Esophagus squamous epithelium (tissue), 5 donors: ENCODE measurements around the gene ST7. TPM values are rescaled to one million over a fixed set of nuclear protein-coding genes. Genes with fewer than 3 reads are reported as not detected.

Experiments
- DNase-seq: peaks from one replicate; lab custom pipeline; 2025; lab: John Stamatoyannopoulos, UW
- H3K27ac ChIP-seq, 4 donors: fragments of 200-600 bp; sonication (generic); one replicate each; pipeline ENCODE4 v1.5.1; 2016 to 2019; ENCODE audit warnings: mild to moderate bottlenecking in 1 of 4
- H3K27me3 ChIP-seq, 4 donors: fragments of 200-600 bp; sonication (generic); 1 replicate in 3 of 4; 2 replicates in 1 of 4; pipeline versions ENCODE4 v1.5.1 to v1.6.0; 2017 to 2021; ENCODE audit warnings: antibody characterized with exemption in 1 of 4
- H3K36me3 ChIP-seq, 3 donors: fragments of 200-600 bp; sonication (generic); one replicate each; pipeline ENCODE4 v1.5.1; 2016 to 2019
- H3K4me1 ChIP-seq, 3 donors: fragments of 200-600 bp; sonication (generic); one replicate each; pipeline ENCODE4 v1.5.1; 2017 to 2019
- H3K4me3 ChIP-seq, 4 donors: fragments of 200-600 bp; sonication (generic); 1 replicate in 3 of 4; 2 replicates in 1 of 4; pipeline ENCODE4 v1.5.1; 2016 to 2019; ENCODE audit warnings: mild to moderate bottlenecking in 2 of 4, moderate library complexity in 1 of 4
- H3K9me3 ChIP-seq, 3 donors: fragments of 200-600 bp; sonication (generic); one replicate each; pipeline ENCODE4 v1.5.1; 2016 to 2019
- POLR2A ChIP-seq, 4 donors: fragments of 450-650 bp; IDR thresholded peaks; one replicate each; pipeline ENCODE4 v1.6.1; 2017; ENCODE audit warnings: antibody characterized with exemption in 4 of 4, mild to moderate bottlenecking in 4 of 4, moderate library complexity in 3 of 4
- WGBS, 2 donors: methylation state at CpG; one replicate each; pipeline ENCODE4 v1.1.5; 2018; 5-methylcytosine and 5-hydroxymethylcytosine counted together
- intact Hi-C: fragments of 100-400 bp; cut with DNase I; formaldehyde crosslinking; loops from one replicate; pipeline ENCODE4 v1.15.0; 2022
- total RNA-seq, 4 donors: library from RNA; depleted of rRNA; stranded (reverse); fragments of >200 nt; gene quantifications; one replicate each; pipeline ENCODE4 v1.1.0, GENCODE V29; 2016
- TF ChIP-seq, protein P1 (sequence below), 6 experiments: fragments of 450-650 bp in 4 of 6; fragments of 200-600 bp in 2 of 6; sonication (generic) in 2 of 6; IDR thresholded peaks; one replicate each; pipeline ENCODE4 v1.5.1; 2016 to 2019; ENCODE audit warnings: antibody characterized with exemption in 6 of 6, mild to moderate bottlenecking in 4 of 6, moderate library complexity in 4 of 6
- donor health status: DM: yes; HTN: yes; CAD: no.

ST7 gene
- total RNA-seq, 4 donors from 2014 or later: 12.9 to 18.0 (median 15.3) TPM

- TF ChIP-seq, protein P1, sequence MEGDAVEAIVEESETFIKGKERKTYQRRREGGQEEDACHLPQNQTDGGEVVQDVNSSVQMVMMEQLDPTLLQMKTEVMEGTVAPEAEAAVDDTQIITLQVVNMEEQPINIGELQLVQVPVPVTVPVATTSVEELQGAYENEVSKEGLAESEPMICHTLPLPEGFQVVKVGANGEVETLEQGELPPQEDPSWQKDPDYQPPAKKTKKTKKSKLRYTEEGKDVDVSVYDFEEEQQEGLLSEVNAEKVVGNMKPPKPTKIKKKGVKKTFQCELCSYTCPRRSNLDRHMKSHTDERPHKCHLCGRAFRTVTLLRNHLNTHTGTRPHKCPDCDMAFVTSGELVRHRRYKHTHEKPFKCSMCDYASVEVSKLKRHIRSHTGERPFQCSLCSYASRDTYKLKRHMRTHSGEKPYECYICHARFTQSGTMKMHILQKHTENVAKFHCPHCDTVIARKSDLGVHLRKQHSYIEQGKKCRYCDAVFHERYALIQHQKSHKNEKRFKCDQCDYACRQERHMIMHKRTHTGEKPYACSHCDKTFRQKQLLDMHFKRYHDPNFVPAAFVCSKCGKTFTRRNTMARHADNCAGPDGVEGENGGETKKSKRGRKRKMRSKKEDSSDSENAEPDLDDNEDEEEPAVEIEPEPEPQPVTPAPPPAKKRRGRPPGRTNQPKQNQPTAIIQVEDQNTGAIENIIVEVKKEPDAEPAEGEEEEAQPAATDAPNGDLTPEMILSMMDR (IDR thresholded peaks at IDR 0.05): no peak
- no peak for TF ChIP-seq POLR2A (IDR thresholded peaks at IDR 0.05)
Measured at GRCh38 chr7:117048114-117048866, 95.0 kb downstream of the ST7 start.

DNA sequence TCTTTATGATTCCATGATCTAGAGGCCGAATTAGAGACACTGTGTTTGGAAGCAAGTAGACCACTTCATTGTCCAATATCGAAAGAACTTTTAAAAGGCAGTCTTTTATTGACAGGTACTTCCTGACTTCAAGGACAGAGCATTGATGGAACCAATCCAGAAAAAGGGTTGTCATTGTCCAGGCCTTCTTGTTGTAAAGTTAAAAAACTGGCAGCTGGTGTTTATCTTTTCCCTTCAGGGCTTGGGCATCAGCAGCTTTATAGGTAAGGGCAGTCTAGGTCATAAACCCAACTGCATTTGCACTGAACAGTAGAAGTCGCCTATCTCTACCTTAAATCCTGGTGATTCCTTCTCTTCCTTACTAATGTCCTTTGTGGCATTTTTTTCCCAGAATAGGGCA, 95.6 kb downstream of the ST7 start:
- Histone ChIP-seq H3K9me3 (no peaks in the 10 kb centered on the region), H3K27me3 (no peaks in the 10 kb centered on the region), H3K4me1 (peaks cover 0 to 19% (median 3%) of the 10 kb centered on the region in 3 donors), H3K4me3 (no peak overlapping the region), H3K27ac (no peak overlapping the region), H3K36me3 (no peaks in the 10 kb centered on the region)
- 83 to 91% methylated on average over 3 of the region's 3 CpGs for WGBS, 2 donors
- no peak for TF ChIP-seq POLR2A (IDR thresholded peaks at IDR 0.05)
- TF ChIP-seq, protein P1 (IDR thresholded peaks at IDR 0.05): no peak
- no peak for DNase-seq
- intact Hi-C loops: no loop called here

More at GRCh38 chr7:117048114-117048866, 95.0 kb downstream of the ST7 start:
- H3K9me3 ChIP-seq: no peaks in the 10 kb centered on the region
- DNase-seq: no peak
- H3K4me1 ChIP-seq: peaks cover 0 to 24% (median 3%) of the 10 kb centered on the region in 3 donors
- no peak overlapping the region for H3K27ac ChIP-seq
- whole genome bisulfite sequencing, 2 donors: 68 to 80% methylated on average over 5 of the region's 5 CpGs
- no peaks in the 10 kb centered on the region for H3K36me3 ChIP-seq
- no peak overlapping the region for H3K4me3 ChIP-seq
- intact Hi-C loops: no loop called here
- no peaks in the 10 kb centered on the region for H3K27me3 ChIP-seq

DNA sequence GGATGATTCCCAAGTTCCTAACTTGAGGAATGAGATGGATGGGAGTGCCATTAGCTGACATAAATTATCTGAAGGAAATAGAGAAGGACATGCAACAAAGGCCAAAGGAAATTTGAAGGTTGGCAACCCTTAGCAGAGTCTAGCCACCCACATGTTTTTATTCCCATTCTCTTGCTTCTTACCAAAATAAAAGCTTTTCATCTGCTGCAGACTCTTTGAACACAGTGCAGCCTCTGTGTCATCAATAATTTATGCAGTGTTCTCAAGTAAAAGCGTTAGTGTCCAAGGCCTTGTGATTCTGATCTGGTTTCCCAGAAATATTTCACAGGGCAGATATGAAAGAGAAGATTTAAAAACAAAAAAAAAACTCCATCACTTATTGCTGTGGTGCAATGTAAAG, 98.5 kb downstream of the ST7 start:
- TF ChIP-seq POLR2A (IDR thresholded peaks at IDR 0.05): no peak
- TF ChIP-seq, protein P1 (IDR thresholded peaks at IDR 0.05): no peak

DNA sequence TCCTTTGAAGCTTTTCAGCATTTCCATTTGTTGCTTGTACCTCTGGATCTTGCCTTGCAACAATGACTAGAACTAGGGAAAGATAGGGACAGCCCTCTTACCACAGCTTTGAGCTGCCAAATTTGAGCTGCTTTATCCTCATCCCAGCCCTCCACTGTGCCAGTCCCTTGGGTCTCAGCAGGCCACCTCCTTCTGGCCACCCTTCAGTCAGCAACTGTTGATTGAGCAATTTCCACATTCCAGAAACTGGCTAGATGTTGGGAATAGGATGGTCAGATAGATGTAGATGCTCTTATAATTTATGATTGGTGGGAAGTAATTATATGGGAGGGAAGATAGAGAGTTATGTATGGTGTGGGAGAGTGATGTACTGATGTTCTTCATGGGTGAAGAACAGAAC, 100.1 kb downstream of the ST7 start:
- no peaks in the 10 kb centered on the region for H3K9me3 ChIP-seq
- no peak for DNase-seq
- TF ChIP-seq, protein P1 (IDR thresholded peaks at IDR 0.05): no peak
- no peak for TF ChIP-seq POLR2A (IDR thresholded peaks at IDR 0.05)
- no peaks in the 10 kb centered on the region for H3K27me3 ChIP-seq
- no peaks in the 10 kb centered on the region for H3K36me3 ChIP-seq
- intact Hi-C loops: no loop called here
- no peak overlapping the region for H3K27ac ChIP-seq
- no peak overlapping the region for H3K4me3 ChIP-seq
- H3K4me1 ChIP-seq: peaks cover 0 to 6% (median 0%) of the 10 kb centered on the region in 3 donors

More for the DNA sequence above, 98.5 kb downstream of the ST7 start:
- Histone ChIP-seq H3K36me3 (no peaks in the 10 kb centered on the region), H3K9me3 (no peaks in the 10 kb centered on the region), H3K27ac (no peak overlapping the region), H3K4me1 (peaks cover 0 to 19% (median 3%) of the 10 kb centered on the region in 3 donors), H3K27me3 (no peaks in the 10 kb centered on the region), H3K4me3 (no peak overlapping the region)
- WGBS, 2 donors: 42 to 50% methylated on average over 1 of the region's 1 CpG
- no peak for DNase-seq
- intact Hi-C loops: no loop called here

GRCh38 chr7:117061751-117062150, 108.5 kb downstream of the ST7 start:
- DNase-seq: no peak
- TF ChIP-seq, protein P1 (IDR thresholded peaks at IDR 0.05): no peak
- no peak for TF ChIP-seq POLR2A (IDR thresholded peaks at IDR 0.05)
- no peaks in the 10 kb centered on the region for H3K36me3 ChIP-seq

More at GRCh38 chr7:117061751-117062150, 108.5 kb downstream of the ST7 start:
- intact Hi-C loops: no loop called here
- Histone ChIP-seq H3K4me1 (peaks cover 0 to 9% (median 0%) of the 10 kb centered on the region in 3 donors), H3K4me3 (no peak overlapping the region), H3K9me3 (no peaks in the 10 kb centered on the region), H3K27ac (no peak overlapping the region), H3K27me3 (no peaks in the 10 kb centered on the region)
